ENCODE data around the gene PDXDC1.
"Not testable (repeated sequence)": the region's sequence is repeated elsewhere in the genome, so short reads cannot be mapped to it uniquely, and the experiment has no call there.

The PDXDC1 gene

GRCh38 chr16:15016951-15017580, 42.2 kb downstream of the PDXDC1 start:
- DNase-seq (ENCODE audit: low read depth), result not testable (repeated sequence)

- DNase-seq (ENCODE audit: low read depth), result not testable (repeated sequence)
Observed at GRCh38 chr16:15021429-15021828, 46.6 kb downstream of the PDXDC1 start.

GRCh38 chr16:15022194-15022593, 47.4 kb downstream of the PDXDC1 start:
- DNase-seq (ENCODE audit: low read depth), result peak; percentile 40

GRCh38 chr16:15023381-15024077, 48.7 kb downstream of the PDXDC1 start:
- not testable (repeated sequence) for DNase-seq (ENCODE audit: low read depth)

GRCh38 chr16:15024858-15025199, 50.0 kb downstream of the PDXDC1 start:
- DNase-seq (ENCODE audit: low read depth), result not testable (repeated sequence)

- DNase-seq (ENCODE audit: low read depth), result not testable (repeated sequence)
Observed at GRCh38 chr16:15025234-15025951, 50.6 kb downstream of the PDXDC1 start.

GRCh38 chr16:15027051-15027450, 52.2 kb downstream of the PDXDC1 start:
- not testable (repeated sequence) for DNase-seq (ENCODE audit: low read depth)

- DNase-seq (ENCODE audit: low read depth), result not testable (repeated sequence)
Observed at GRCh38 chr16:15027503-15028344, 52.9 kb downstream of the PDXDC1 start.

GRCh38 chr16:15028345-15028715, 53.5 kb downstream of the PDXDC1 start:
- not testable (repeated sequence) for DNase-seq (ENCODE audit: low read depth)

GRCh38 chr16:15028801-15029698, 54.2 kb downstream of the PDXDC1 start:
- DNase-seq (ENCODE audit: low read depth), result not testable (repeated sequence)

GRCh38 chr16:15029749-15030148, 54.9 kb downstream of the PDXDC1 start:
- DNase-seq (ENCODE audit: low read depth), result not testable (repeated sequence)

- DNase-seq (ENCODE audit: low read depth), result no peak
Observed at GRCh38 chr16:15031179-15031578, 56.4 kb downstream of the PDXDC1 start.

- no peak for DNase-seq (ENCODE audit: low read depth)
Observed at GRCh38 chr16:15031586-15031985, 56.8 kb downstream of the PDXDC1 start.

- no peak for DNase-seq (ENCODE audit: low read depth)
Observed at GRCh38 chr16:15032547-15033308, 57.9 kb downstream of the PDXDC1 start.

- DNase-seq (ENCODE audit: low read depth), result no peak
Observed at GRCh38 chr16:15033309-15033707, 58.5 kb downstream of the PDXDC1 start.

GRCh38 chr16:15034266-15035162, 59.7 kb downstream of the PDXDC1 start:
- no peak for DNase-seq (ENCODE audit: low read depth)

- no peak for DNase-seq (ENCODE audit: low read depth)
Observed at GRCh38 chr16:15035163-15035729, 60.4 kb downstream of the PDXDC1 start.

GRCh38 chr16:15037003-15037402, 62.2 kb downstream of the PDXDC1 start:
- DNase-seq (ENCODE audit: low read depth), result no peak

- DNase-seq (ENCODE audit: low read depth), result no peak
Observed at GRCh38 chr16:15037745-15038144, 62.9 kb downstream of the PDXDC1 start.

All from activated gamma-delta T cell treated with anti-CD3 and anti-CD28 coated beads, Interleukin-2, amount 50 U/mL, for 16 hours (primary cell).